ENCODE measurements around the gene HNRNPC. TPM values are rescaled to one million over a fixed set of nuclear protein-coding genes. Genes with fewer than 3 reads are reported as not detected.

Gene HNRNPC
- total and polyA plus RNA-seq, 2 of the 8 experiments (the other 6 are each of a cell fraction or from before 2014, with no cell fraction given), result 781 to 1,207 TPM

DNA sequence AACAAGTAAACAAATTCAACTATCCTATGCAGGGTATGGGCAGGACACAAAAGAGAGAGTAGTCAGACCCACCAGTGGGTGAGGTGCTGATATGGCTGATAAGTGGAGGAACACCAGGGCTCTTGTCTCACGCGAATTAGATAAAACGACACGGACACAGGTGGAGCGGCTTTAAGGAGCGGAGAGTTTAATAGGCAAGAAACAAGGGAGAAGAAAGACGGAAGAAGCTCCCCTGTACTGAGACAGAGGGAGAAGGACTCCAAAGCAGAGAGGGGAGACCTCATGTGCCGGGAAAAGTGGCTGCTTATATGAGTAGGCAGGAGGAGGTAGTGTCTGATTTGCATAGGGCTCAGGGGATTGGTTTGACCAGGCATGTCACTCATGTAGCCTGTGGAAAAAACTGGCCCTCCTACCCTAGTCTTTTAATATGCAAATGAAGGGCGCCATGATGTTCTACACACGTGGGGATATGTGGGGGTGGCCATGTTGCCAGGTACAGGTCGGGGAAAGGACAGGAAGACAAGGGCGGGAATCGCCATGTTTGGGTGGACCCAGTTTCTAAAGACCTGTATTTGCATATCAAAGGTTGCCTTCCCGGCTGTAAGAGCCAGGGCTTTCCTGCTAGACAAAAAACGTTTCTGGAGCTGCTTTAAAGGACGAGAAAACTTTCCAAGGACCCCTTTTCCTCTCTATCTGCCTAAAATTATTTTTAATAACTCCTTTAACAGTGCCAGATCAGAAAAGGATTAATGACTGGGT is 39.4 kb upstream of the HNRNPC start:
- peak overlapping the region; percentile 46 to 65 (median 50); a peak in 7 of 8 replicates for H3K4me3 ChIP-seq (ENCODE audit: extremely low read depth in 1 of 4, insufficient read depth in 2 of 4, low read depth in 3 of 4, low read length in 4 of 4)
- peak overlapping the region; percentile 100; the same call in 1 of the 2 replicates for H2BK12ac ChIP-seq (ENCODE audit: low read depth, low read length)
- peak overlapping the region; percentile 66 to 99 (median 83) for H3K9ac ChIP-seq (replicated peaks in 1 of 4; ENCODE audit: extremely low read depth in 1 of 4, low read depth in 3 of 4, low read length in 3 of 4)
- peak overlapping the region; percentile 98 for H4K91ac ChIP-seq (replicated peaks; ENCODE audit: insufficient read length, low read length)
- H2BK5ac ChIP-seq (ENCODE audit: low read depth, low read length), result peak overlapping the region; percentile 99
- H3K4ac ChIP-seq (replicated peaks; ENCODE audit: insufficient read length, low read depth, low read length), result no peak overlapping the region
- H3K79me1 ChIP-seq (ENCODE audit: low read depth, low read length), result no peaks in the 10 kb centered on the region
- H3K23ac ChIP-seq (ENCODE audit: insufficient read length), result no peak overlapping the region
- peaks cover 2 to 9% (median 4%) of the 10 kb centered on the region in 4 experiments; a peak in 4 of 7 replicates for H3K4me1 ChIP-seq (replicated peaks in 1 of 4; ENCODE audit: control insufficient read depth in 3 of 4, insufficient read depth in 4 of 4, low read length in 3 of 4)
- peak overlapping the region; percentile 93; the same call in 1 of the 2 replicates for H4K8ac ChIP-seq (ENCODE audit: extremely low read depth, insufficient read depth, low read length)
- CTCF ChIA-PET (ENCODE audit: partially characterized antibody), result interaction anchor here (1.0 to 3.2 kb wide), 3 partner anchors 11 to 294 kb away, joined by 3 to 10 read pairs (median 4); no protein-coding TSS in a partner anchor
- no peak overlapping the region for H3K14ac ChIP-seq (ENCODE audit: insufficient read length)
- H3K79me2 ChIP-seq (ENCODE audit: control insufficient read depth in 1 of 2, insufficient read depth in 2 of 2, low read length in 2 of 2), result no peaks in the 10 kb centered on the region
- peaks cover 2% of the 10 kb centered on the region for H3K23me2 ChIP-seq (ENCODE audit: low read depth, low read length)
- peak; percentile 98 for FAIRE-seq
- H3K56ac ChIP-seq (replicated peaks; ENCODE audit: insufficient read length, low read depth, low read length), result no peak overlapping the region
- POLR2A ChIA-PET (ENCODE audit: partially characterized antibody), result interaction anchor here (0.7 to 5.6 kb wide), 33 partner anchors 9 to 226 kb away, joined by 3 to 44 read pairs (median 4); partner anchors contain the start of genes HNRNPC and SALL2
- no peaks in the 10 kb centered on the region for H3K36me3 ChIP-seq (ENCODE audit: control insufficient read depth in 2 of 4, insufficient read depth in 4 of 4, low read length in 3 of 4)
- peak overlapping the region; percentile 94 for H3K27ac ChIP-seq (ENCODE audit: low read depth, low read length)
- DNase-seq (ENCODE audit: low read depth in 1 of 2, low spot score in 2 of 2), result peak; percentile 79 to 92
- H3K9me3 ChIP-seq (ENCODE audit: insufficient read depth in 2 of 2, low read depth in 1 of 2, low read length in 1 of 2), result no peaks in the 10 kb centered on the region
- peak overlapping the region; percentile 72 for H4K5ac ChIP-seq (ENCODE audit: insufficient read length, low read depth, low read length)
- 0 out of 2 replicates have a peak overlapping the region, but pooled peaks have one; percentile 51 for H2BK20ac ChIP-seq (ENCODE audit: low read length)
- H2BK15ac ChIP-seq (ENCODE audit: low read length), result 0 out of 2 replicates have a peak overlapping the region, but pooled peaks have one; percentile 48
- H3K4me2 ChIP-seq (ENCODE audit: insufficient read depth in 1 of 2, low read depth in 2 of 2, low read length in 2 of 2), result peak overlapping the region; percentile 70 to 77
- no peaks in the 10 kb centered on the region for H4K20me1 ChIP-seq (replicated peaks in 1 of 2; ENCODE audit: control insufficient read depth in 1 of 2, insufficient read depth in 2 of 2, low read length in 2 of 2)
- H3K18ac ChIP-seq (ENCODE audit: extremely low read depth, low read length), result peak overlapping the region; percentile 97
- peak overlapping the region; percentile 100 for H2AK5ac ChIP-seq (ENCODE audit: low read depth, low read length)
- H2AFZ ChIP-seq (ENCODE audit: low read length), result no peak overlapping the region
- peak overlapping the region; percentile 97 for H2BK120ac ChIP-seq (replicated peaks; ENCODE audit: low read depth, low read length)
- no peaks in the 10 kb centered on the region for H3K27me3 ChIP-seq (replicated peaks in 1 of 4; ENCODE audit: control insufficient read depth in 3 of 4, extremely low read depth in 1 of 4, insufficient read depth in 3 of 4, low read length in 3 of 4)
- WGBS, 2 experiments (ENCODE audit: extremely low coverage in 1 of 2, insufficient coverage in 1 of 2, insufficient read length in 1 of 2, insufficient replicate concordance in 2 of 2, low coverage in 1 of 2, low lambda C conversion rate in 2 of 2, missing lambda C conversion rate in 1 of 2), result 1% methylated on average over 16 of the region's 16 CpGs; no CpG with 5 or more reads in 1 of the 2 experiments
- no peak for TF ChIP-seq RNF2 (IDR thresholded peaks at IDR 0.05; ENCODE audit: borderline replicate concordance, low read depth, low read length, missing control alignments, poor library complexity, severe bottlenecking)
- TF ChIP-seq RBBP5 (IDR thresholded peaks at IDR 0.05; ENCODE audit: borderline replicate concordance, low read depth, low read length), result no peak
- peak; percentile 3; the same call in 1 of the 2 replicates for TF ChIP-seq SP2 (IDR thresholded peaks at IDR 0.05; ENCODE audit: low read length)
- TF ChIP-seq KDM5A (IDR thresholded peaks at IDR 0.05; ENCODE audit: low read length), result no peak
- TF ChIP-seq SUZ12 (IDR thresholded peaks at IDR 0.05; ENCODE audit: low read length), result no peak
- TF ChIP-seq PHF8 (conservative IDR thresholded peaks at IDR 0.05; ENCODE audit: low read depth, low read length), result peak; percentile 76
- peak; percentile 69 for TF ChIP-seq TAF7 (optimal IDR thresholded peaks at IDR 0.05; ENCODE audit: borderline replicate concordance, low read depth, low read length)
- 0 out of 2 replicates have a peak, but pooled peaks have one; percentile 46 for TF ChIP-seq EGR1 (IDR thresholded peaks at IDR 0.05; ENCODE audit: borderline replicate concordance, low read depth, low read length)
- TF ChIP-seq HDAC6 (IDR thresholded peaks at IDR 0.05; ENCODE audit: low read depth, low read length), result no peak
- no peak for TF ChIP-seq CHD2 (IDR thresholded peaks at IDR 0.05; ENCODE audit: low read length)
- TF ChIP-seq RXRA (IDR thresholded peaks at IDR 0.05; ENCODE audit: insufficient read depth, low read depth, low read length), result 0 out of 2 replicates have a peak, but pooled peaks have one; percentile 85

Measured in H1 (cell line).